ENCODE results near the gene PPM1E.
"Not testable (repeated sequence)": the region's sequence is repeated elsewhere in the genome, so short reads cannot be mapped to it uniquely, and the experiment has no call there.

Gene PPM1E

GRCh38 chr17:58832514-58832913 lies 76.9 kb downstream of the PPM1E start:
- Mint-ChIP-seq H3K4me1 (ENCODE audit: low read depth in 2 of 2) (no peaks in the 10 kb centered on the region), H3K27ac (no peak overlapping the region), H3K27me3 (peaks cover 34 to 36% of the 10 kb centered on the region in 2 donors), H3K4me3 (no peak overlapping the region), H3K9me3 (no peaks in the 10 kb centered on the region), H3K36me3 (ENCODE audit: insufficient read depth) (peaks cover under 1% of the 10 kb centered on the region)
- DNase-seq: no peak
- ATAC-seq (replicated peaks): no peak

GRCh38 chr17:58837699-58838098 lies 82.0 kb downstream of the PPM1E start:
- H3K27ac Mint-ChIP-seq: no peak overlapping the region
- peaks cover 2% of the 10 kb centered on the region for H3K36me3 Mint-ChIP-seq (ENCODE audit: insufficient read depth)
- no peak overlapping the region for H3K4me3 Mint-ChIP-seq
- H3K4me1 Mint-ChIP-seq (ENCODE audit: low read depth in 2 of 2): no peaks in the 10 kb centered on the region
- ATAC-seq (replicated peaks): no peak
- no peak for DNase-seq
- H3K9me3 Mint-ChIP-seq: no peaks in the 10 kb centered on the region
- H3K27me3 Mint-ChIP-seq: peaks cover 39 to 41% of the 10 kb centered on the region in 2 donors

- H3K27ac Mint-ChIP-seq: no peak overlapping the region
- peaks cover 14 to 18% of the 10 kb centered on the region in 2 donors for H3K27me3 Mint-ChIP-seq
- peaks cover 2% of the 10 kb centered on the region for H3K36me3 Mint-ChIP-seq (ENCODE audit: insufficient read depth)
- ATAC-seq (replicated peaks) (no peak), DNase-seq (no peak)
- no peak overlapping the region for H3K4me3 Mint-ChIP-seq
- no peaks in the 10 kb centered on the region for H3K4me1 Mint-ChIP-seq (ENCODE audit: low read depth in 2 of 2)
- no peaks in the 10 kb centered on the region for H3K9me3 Mint-ChIP-seq
These were observed 85.4 kb downstream of the PPM1E start for GRCh38 chr17:58840820-58841612.

GRCh38 chr17:58846413-58846812 lies 90.8 kb downstream of the PPM1E start:
- not testable (repeated sequence) for ATAC-seq (replicated peaks); H3K27ac Mint-ChIP-seq; H3K36me3 Mint-ChIP-seq (ENCODE audit: insufficient read depth); DNase-seq; H3K4me3 Mint-ChIP-seq; H3K4me1 Mint-ChIP-seq (ENCODE audit: low read depth in 2 of 2); H3K9me3 Mint-ChIP-seq
- peaks cover 37 to 41% of the 10 kb centered on the region in 2 donors for H3K27me3 Mint-ChIP-seq

- H3K4me1 Mint-ChIP-seq (ENCODE audit: low read depth in 2 of 2); H3K36me3 Mint-ChIP-seq (ENCODE audit: insufficient read depth); DNase-seq; H3K9me3 Mint-ChIP-seq; H3K4me3 Mint-ChIP-seq; ATAC-seq (replicated peaks); H3K27ac Mint-ChIP-seq: not testable (repeated sequence)
- peaks cover 52 to 75% of the 10 kb centered on the region in 2 donors for H3K27me3 Mint-ChIP-seq
These were observed 94.5 kb downstream of the PPM1E start for GRCh38 chr17:58850106-58850505.

GRCh38 chr17:58865301-58865700 lies 109.6 kb downstream of the PPM1E start:
- ATAC-seq (replicated peaks): no peak
- no peak for DNase-seq
- H3K27ac Mint-ChIP-seq: no peak overlapping the region
- H3K9me3 Mint-ChIP-seq: no peaks in the 10 kb centered on the region
- no peaks in the 10 kb centered on the region for H3K36me3 Mint-ChIP-seq (ENCODE audit: insufficient read depth)
- peaks cover 23 to 45% of the 10 kb centered on the region in 2 donors for H3K27me3 Mint-ChIP-seq
- no peaks in the 10 kb centered on the region for H3K4me1 Mint-ChIP-seq (ENCODE audit: low read depth in 2 of 2)
- H3K4me3 Mint-ChIP-seq: no peak overlapping the region

GRCh38 chr17:58870747-58871146 lies 115.1 kb downstream of the PPM1E start:
- Mint-ChIP-seq H3K9me3 (no peaks in the 10 kb centered on the region), H3K36me3 (ENCODE audit: insufficient read depth) (no peaks in the 10 kb centered on the region), H3K4me1 (ENCODE audit: low read depth in 2 of 2) (no peaks in the 10 kb centered on the region), H3K4me3 (no peak overlapping the region), H3K27ac (no peak overlapping the region), H3K27me3 (peaks cover 23 to 24% of the 10 kb centered on the region in 2 donors)
- ATAC-seq (replicated peaks) (no peak), DNase-seq (no peak)

GRCh38 chr17:58873926-58874325 lies 118.3 kb downstream of the PPM1E start:
- no peak for ATAC-seq (replicated peaks)
- Mint-ChIP-seq H3K27me3 (peaks cover 7 to 18% of the 10 kb centered on the region in 2 donors), H3K9me3 (no peaks in the 10 kb centered on the region), H3K4me1 (ENCODE audit: low read depth in 2 of 2) (no peaks in the 10 kb centered on the region), H3K27ac (no peak overlapping the region), H3K4me3 (no peak overlapping the region), H3K36me3 (ENCODE audit: insufficient read depth) (no peaks in the 10 kb centered on the region)
- DNase-seq: no peak

- ATAC-seq (replicated peaks) (no peak), DNase-seq (no peak)
- Mint-ChIP-seq H3K27me3 (peaks cover 0 to 15% of the 10 kb centered on the region in 2 donors), H3K4me3 (no peak overlapping the region), H3K36me3 (ENCODE audit: insufficient read depth) (no peaks in the 10 kb centered on the region), H3K27ac (no peak overlapping the region), H3K4me1 (ENCODE audit: low read depth in 2 of 2) (no peaks in the 10 kb centered on the region), H3K9me3 (no peaks in the 10 kb centered on the region)
These were observed 119.6 kb downstream of the PPM1E start for GRCh38 chr17:58875261-58875660.

GRCh38 chr17:58884161-58884560 lies 128.5 kb downstream of the PPM1E start:
- no peak overlapping the region for H3K27ac Mint-ChIP-seq
- no peak overlapping the region for H3K4me3 Mint-ChIP-seq
- no peak for ATAC-seq (replicated peaks)
- no peak for DNase-seq
- H3K27me3 Mint-ChIP-seq: peaks cover 30 to 45% of the 10 kb centered on the region in 2 donors
- no peaks in the 10 kb centered on the region for H3K4me1 Mint-ChIP-seq (ENCODE audit: low read depth in 2 of 2)
- no peaks in the 10 kb centered on the region for H3K36me3 Mint-ChIP-seq (ENCODE audit: insufficient read depth)
- no peaks in the 10 kb centered on the region for H3K9me3 Mint-ChIP-seq

GRCh38 chr17:58886514-58886913 lies 130.9 kb downstream of the PPM1E start:
- no peak for ATAC-seq (replicated peaks)

GRCh38 chr17:58889928-58890327 lies 134.3 kb downstream of the PPM1E start:
- ATAC-seq (replicated peaks): no peak
- no peaks in the 10 kb centered on the region for H3K4me1 Mint-ChIP-seq (ENCODE audit: low read depth in 2 of 2)

More at GRCh38 chr17:58886514-58886913, 130.9 kb downstream of the PPM1E start:
- no peak for DNase-seq
- H3K4me3 Mint-ChIP-seq: no peak overlapping the region
- no peaks in the 10 kb centered on the region for H3K9me3 Mint-ChIP-seq
- H3K4me1 Mint-ChIP-seq (ENCODE audit: low read depth in 2 of 2): no peaks in the 10 kb centered on the region
- H3K27me3 Mint-ChIP-seq: peaks cover 30 to 43% of the 10 kb centered on the region in 2 donors
- no peaks in the 10 kb centered on the region for H3K36me3 Mint-ChIP-seq (ENCODE audit: insufficient read depth)
- no peak overlapping the region for H3K27ac Mint-ChIP-seq

GRCh38 chr17:58899191-58899590 lies 143.5 kb downstream of the PPM1E start:
- ATAC-seq (replicated peaks) (no peak), DNase-seq (no peak)
- H3K4me1 Mint-ChIP-seq (ENCODE audit: low read depth in 2 of 2): no peaks in the 10 kb centered on the region
- H3K4me3 Mint-ChIP-seq: no peak overlapping the region
- H3K27ac Mint-ChIP-seq: no peak overlapping the region
- no peaks in the 10 kb centered on the region for H3K9me3 Mint-ChIP-seq
- no peaks in the 10 kb centered on the region for H3K36me3 Mint-ChIP-seq (ENCODE audit: insufficient read depth)
- H3K27me3 Mint-ChIP-seq: peaks cover 14 to 33% of the 10 kb centered on the region in 2 donors

More at GRCh38 chr17:58889928-58890327, 134.3 kb downstream of the PPM1E start:
- H3K9me3 Mint-ChIP-seq: no peaks in the 10 kb centered on the region
- no peak overlapping the region for H3K27ac Mint-ChIP-seq
- H3K27me3 Mint-ChIP-seq: peaks cover 35 to 45% of the 10 kb centered on the region in 2 donors
- DNase-seq: no peak
- H3K4me3 Mint-ChIP-seq: no peak overlapping the region
- no peaks in the 10 kb centered on the region for H3K36me3 Mint-ChIP-seq (ENCODE audit: insufficient read depth)

GRCh38 chr17:58902322-58902721 lies 146.7 kb downstream of the PPM1E start:
- no peak overlapping the region for H3K27ac Mint-ChIP-seq
- H3K4me1 Mint-ChIP-seq (ENCODE audit: low read depth in 2 of 2): no peaks in the 10 kb centered on the region
- H3K9me3 Mint-ChIP-seq: no peaks in the 10 kb centered on the region

More at GRCh38 chr17:58902322-58902721, 146.7 kb downstream of the PPM1E start:
- H3K27me3 Mint-ChIP-seq: peaks cover 2 to 23% of the 10 kb centered on the region in 2 donors
- ATAC-seq (replicated peaks): no peak
- no peak for DNase-seq
- no peak overlapping the region for H3K4me3 Mint-ChIP-seq
- no peaks in the 10 kb centered on the region for H3K36me3 Mint-ChIP-seq (ENCODE audit: insufficient read depth)

Data from effector memory CD8-positive, alpha-beta T cell (primary cell).